ENCODE data around the gene CPNE5.

- TF ChIP-seq MAFK (IDR thresholded peaks at IDR 0.05; ENCODE audit: low read depth, low read length) = no peak
- TF ChIP-seq RCOR1 (IDR thresholded peaks at IDR 0.05; ENCODE audit: insufficient replicate concordance, low read length) = no peak
- no peak for TF ChIP-seq CTCF (conservative IDR thresholded peaks at IDR 0.05; ENCODE audit: low read depth, low read length)
- TF ChIP-seq POLR2A (IDR thresholded peaks at IDR 0.05; ENCODE audit: low read depth, low read length) = no peak
- no peak for TF ChIP-seq RAD21 (IDR thresholded peaks at IDR 0.05; ENCODE audit: low read length)
- TF ChIP-seq CHD1 (IDR thresholded peaks at IDR 0.05; ENCODE audit: low read depth, low read length) = no peak
- no peak for TF ChIP-seq BHLHE40 (IDR thresholded peaks at IDR 0.05; ENCODE audit: low read depth, low read length)
- no peak for TF ChIP-seq CEBPB (IDR thresholded peaks at IDR 0.05; ENCODE audit: low read depth, low read length)
- no peak for TF ChIP-seq RFX5 (IDR thresholded peaks at IDR 0.05; ENCODE audit: low read depth, low read length)
- no peak for TF ChIP-seq SMC3 (IDR thresholded peaks at IDR 0.05; ENCODE audit: low read depth, low read length)
Measured at GRCh38 chr6:36758516-36759147, 80.6 kb downstream of the CPNE5 start.
